Uterus (tissue), 2 donors: ENCODE measurements around the gene TCAIM.
A peak's percentile ranks its signal among the peaks of the same experiment; 100 is the strongest.

Experiments
- CTCF ChIP-seq, 4 experiments: fragments of 200-600 bp in 2 of 4; fragments of 450-650 bp in 2 of 4; sonication (generic) in 2 of 4; IDR thresholded peaks; one replicate each; pipeline ENCODE4 v1.5.1; 2016 to 2019; ENCODE audit warnings: antibody characterized with exemption in 4 of 4, mild to moderate bottlenecking in 2 of 4, moderate library complexity in 1 of 4
- POLR2A ChIP-seq, 2 donors: fragments of 450-650 bp; IDR thresholded peaks; one replicate each; pipeline ENCODE4 v1.6.1; 2016; ENCODE audit warnings: antibody characterized with exemption in 2 of 2, mild to moderate bottlenecking in 1 of 2, moderate library complexity in 1 of 2

DNA sequence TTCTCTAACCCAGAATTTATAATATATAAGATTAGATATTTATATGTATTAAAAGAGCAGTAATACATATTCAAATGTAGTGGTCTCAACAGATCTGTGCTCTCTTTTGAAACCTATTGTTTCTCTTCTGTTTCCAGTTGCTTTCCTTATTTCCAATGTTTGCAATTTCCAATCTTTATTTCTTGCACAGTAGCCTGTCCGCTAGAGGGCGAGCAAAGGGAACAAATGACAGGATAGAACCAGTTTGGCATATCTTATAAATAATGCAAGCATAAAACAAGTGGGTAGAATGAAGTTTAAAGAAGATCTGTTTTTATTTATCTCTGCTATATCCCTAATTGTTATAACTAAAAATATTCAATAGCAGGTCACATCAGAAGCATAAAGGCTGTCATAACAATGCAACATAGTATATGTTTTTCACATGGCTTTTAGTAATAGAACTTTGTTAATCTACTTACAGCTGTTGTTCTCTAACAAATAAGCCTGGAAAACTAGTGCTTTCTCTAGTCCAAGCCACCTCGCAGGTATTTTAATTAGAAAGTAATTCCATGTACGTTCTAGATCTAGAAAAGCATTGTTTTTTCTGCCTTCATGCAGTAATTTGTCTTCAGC is 15.1 kb upstream of the TCAIM start:
- TF ChIP-seq CTCF (IDR thresholded peaks at IDR 0.05) (peak; percentile 66 to 75 (median 70)), POLR2A (IDR thresholded peaks at IDR 0.05) (no peak)
